HFF-Myc (cell line): Measurements from ENCODE around the gene CALHM5.

Experiments used
- DNase-seq: peaks from one replicate; pipeline ENCODE4 v3.0.0-alpha.2; 2011; ENCODE audit warnings: low read depth; ENCODE audit errors: extremely low read depth
- H3K4me3 ChIP-seq: replicated peaks from 2 replicates; pipeline ENCODE4 v1.5.1; 2011; ENCODE audit warnings: low read depth, mild to moderate bottlenecking, control low read depth, low read length
- TF ChIP-seq, protein P1 (sequence below): IDR thresholded peaks from 2 replicates; pipeline ENCODE4 v1.5.1; 2012; ENCODE audit warnings: mild to moderate bottlenecking, low read depth, low read length, control low read depth; ENCODE audit errors: missing control alignments

The CALHM5 gene

DNA sequence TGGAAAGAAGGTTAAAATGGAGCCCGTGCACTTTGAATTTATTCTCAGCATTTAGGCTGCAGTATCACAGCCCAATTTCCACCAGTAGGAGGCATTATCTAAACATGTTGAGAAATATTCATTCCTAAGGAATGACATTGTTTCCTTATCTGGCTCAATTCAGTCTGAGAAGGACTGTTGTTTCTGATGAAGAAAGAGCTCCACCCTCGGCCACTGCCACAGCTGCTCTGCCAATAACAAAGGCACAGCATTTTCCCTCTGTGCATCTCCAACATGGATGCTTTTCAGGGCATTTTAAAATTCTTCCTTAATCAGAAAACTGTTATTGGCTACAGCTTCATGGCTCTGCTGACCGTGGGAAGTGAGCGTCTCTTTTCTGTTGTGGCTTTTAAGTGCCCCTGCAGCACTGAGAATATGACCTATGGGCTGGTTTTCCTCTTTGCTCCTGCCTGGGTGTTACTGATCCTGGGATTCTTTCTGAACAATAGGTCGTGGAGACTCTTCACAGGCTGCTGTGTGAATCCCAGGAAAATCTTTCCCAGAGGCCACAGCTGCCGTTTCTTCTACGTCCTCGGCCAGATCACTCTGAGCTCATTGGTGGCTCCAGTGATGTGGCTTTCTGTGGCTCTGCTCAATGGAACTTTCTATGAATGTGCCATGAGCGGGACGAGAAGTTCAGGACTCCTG is at the start of gene CALHM5:
TSS of gene CALHM5 (plus strand) at position 216 of the 687 bp plus-strand sequence. CDS start at position 274, 58 bp downstream.
- peak within 1 kb of the TSS; percentile 33 for H3K4me3 ChIP-seq
- TF ChIP-seq, protein P1, sequence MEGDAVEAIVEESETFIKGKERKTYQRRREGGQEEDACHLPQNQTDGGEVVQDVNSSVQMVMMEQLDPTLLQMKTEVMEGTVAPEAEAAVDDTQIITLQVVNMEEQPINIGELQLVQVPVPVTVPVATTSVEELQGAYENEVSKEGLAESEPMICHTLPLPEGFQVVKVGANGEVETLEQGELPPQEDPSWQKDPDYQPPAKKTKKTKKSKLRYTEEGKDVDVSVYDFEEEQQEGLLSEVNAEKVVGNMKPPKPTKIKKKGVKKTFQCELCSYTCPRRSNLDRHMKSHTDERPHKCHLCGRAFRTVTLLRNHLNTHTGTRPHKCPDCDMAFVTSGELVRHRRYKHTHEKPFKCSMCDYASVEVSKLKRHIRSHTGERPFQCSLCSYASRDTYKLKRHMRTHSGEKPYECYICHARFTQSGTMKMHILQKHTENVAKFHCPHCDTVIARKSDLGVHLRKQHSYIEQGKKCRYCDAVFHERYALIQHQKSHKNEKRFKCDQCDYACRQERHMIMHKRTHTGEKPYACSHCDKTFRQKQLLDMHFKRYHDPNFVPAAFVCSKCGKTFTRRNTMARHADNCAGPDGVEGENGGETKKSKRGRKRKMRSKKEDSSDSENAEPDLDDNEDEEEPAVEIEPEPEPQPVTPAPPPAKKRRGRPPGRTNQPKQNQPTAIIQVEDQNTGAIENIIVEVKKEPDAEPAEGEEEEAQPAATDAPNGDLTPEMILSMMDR = peak; percentile 63
- DNase-seq = peak; percentile 80

DNA sequence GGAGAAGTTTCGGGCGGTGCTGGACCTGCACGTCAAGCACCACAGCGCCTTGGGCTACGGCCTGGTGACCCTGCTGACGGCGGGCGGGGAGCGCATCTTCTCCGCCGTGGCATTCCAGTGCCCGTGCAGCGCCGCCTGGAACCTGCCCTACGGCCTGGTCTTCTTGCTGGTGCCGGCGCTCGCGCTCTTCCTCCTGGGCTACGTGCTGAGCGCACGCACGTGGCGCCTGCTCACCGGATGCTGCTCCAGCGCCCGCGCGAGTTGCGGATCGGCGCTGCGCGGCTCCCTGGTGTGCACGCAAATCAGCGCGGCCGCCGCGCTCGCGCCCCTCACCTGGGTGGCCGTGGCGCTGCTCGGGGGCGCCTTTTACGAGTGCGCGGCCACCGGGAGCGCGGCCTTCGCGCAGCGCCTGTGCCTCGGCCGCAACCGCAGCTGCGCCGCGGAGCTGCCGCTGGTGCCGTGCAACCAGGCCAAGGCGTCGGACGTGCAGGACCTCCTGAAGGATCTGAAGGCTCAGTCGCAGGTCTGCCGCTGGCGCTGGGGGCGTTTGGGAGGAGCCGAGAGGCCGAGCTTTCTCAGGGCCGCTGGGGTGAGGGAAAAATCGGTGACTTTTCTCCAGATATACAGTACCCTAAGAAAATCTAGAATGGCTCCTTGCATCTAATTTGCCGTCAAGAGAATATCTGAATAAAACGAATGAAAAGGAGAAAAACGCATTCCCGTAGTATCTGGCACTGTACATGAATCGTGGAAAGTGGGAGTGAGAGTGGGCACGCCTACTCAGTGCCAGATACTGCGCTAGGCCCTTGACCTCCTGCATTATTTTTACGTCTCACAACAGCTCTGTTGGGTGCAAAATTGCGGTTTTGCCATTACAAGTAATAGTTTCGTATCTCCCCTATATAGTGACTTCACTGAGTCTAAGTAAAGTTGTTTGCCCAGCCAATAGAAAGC is 49.2 kb upstream of the CALHM5 start:
- peak; percentile 17 for DNase-seq
- H3K4me3 ChIP-seq = peak overlapping the region; percentile 37
- TF ChIP-seq, protein P1 = no peak

GRCh38 chr6:116463301-116463700 is 48.1 kb upstream of the CALHM5 start:
- no peak overlapping the region for H3K4me3 ChIP-seq
- no peak for DNase-seq
- TF ChIP-seq, protein P1 = no peak

GRCh38 chr6:116465246-116465645 is 46.2 kb upstream of the CALHM5 start:
- TF ChIP-seq, protein P1 = no peak
- no peak for DNase-seq

GRCh38 chr6:116467096-116467495 is 44.3 kb upstream of the CALHM5 start:
- DNase-seq = no peak
- no peak overlapping the region for H3K4me3 ChIP-seq
- TF ChIP-seq, protein P1 = no peak

More at GRCh38 chr6:116465246-116465645, 46.2 kb upstream of the CALHM5 start:
- H3K4me3 ChIP-seq = no peak overlapping the region

- no peak overlapping the region for H3K4me3 ChIP-seq
- DNase-seq = no peak
- TF ChIP-seq, protein P1 = no peak
Observed at GRCh38 chr6:116467514-116467913, 43.9 kb upstream of the CALHM5 start.
